Activated CD8-positive, alpha-beta memory T cell treated with anti-CD3 and anti-CD28 coated beads, Interleukin-2, amount 50 U/mL, for 24 hours (primary cell): ENCODE data around the gene SLC22A23.

ENCODE experiments used
- DNase-seq: peaks from one replicate; pipeline ENCODE4 v3.0.0-alpha.2; 2020; ENCODE audit errors: extremely low read depth

Gene SLC22A23

GRCh38 chr6:3226481-3227362 is 230.1 kb downstream of the SLC22A23 start:
- DNase-seq = no peak

GRCh38 chr6:3226042-3226441 is 230.8 kb downstream of the SLC22A23 start:
- no peak for DNase-seq

- DNase-seq = no peak
Observed at GRCh38 chr6:3222506-3223038, 234.3 kb downstream of the SLC22A23 start.

- no peak for DNase-seq
Observed at GRCh38 chr6:3221578-3221977, 235.3 kb downstream of the SLC22A23 start.

DNA sequence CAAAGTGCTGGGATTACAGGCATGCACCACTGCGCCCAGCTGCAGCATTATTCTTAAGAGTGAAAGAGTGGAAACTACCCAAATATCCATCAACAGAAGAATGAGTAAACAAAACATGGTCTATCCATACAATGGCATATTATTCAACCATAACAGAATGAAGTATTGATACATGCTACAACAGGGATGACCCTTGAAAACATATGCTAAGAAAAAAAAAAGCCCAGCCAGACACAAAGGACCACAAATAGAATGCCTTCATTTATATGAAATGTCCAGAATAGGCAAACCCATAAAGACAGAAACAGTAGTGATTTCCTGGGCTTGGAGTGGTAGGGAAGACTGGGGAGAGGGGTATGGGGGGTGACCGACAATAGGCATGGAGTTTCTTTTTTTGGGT is 236.5 kb downstream of the SLC22A23 start:
- no peak for DNase-seq
